NCI-H187 treated with DMSO at 0.1 percent for 48 hours (cell line): ENCODE results near the gene SAMMSON.

Experiments used
- DNase-seq: peaks from one replicate; lab custom pipeline; 2025; lab: John Stamatoyannopoulos, UW

The SAMMSON gene

GRCh38 chr3:70011582-70011981 lies 12.0 kb downstream of the SAMMSON start:
- DNase-seq, result no peak

- DNase-seq, result no peak
Measured at GRCh38 chr3:70020906-70021660, 21.6 kb downstream of the SAMMSON start.

- DNase-seq, result no peak
Measured at GRCh38 chr3:70028361-70028760, 28.8 kb downstream of the SAMMSON start.

- no peak for DNase-seq
Measured at GRCh38 chr3:70038693-70039092, 39.2 kb downstream of the SAMMSON start.

GRCh38 chr3:70040386-70040785 lies 40.9 kb downstream of the SAMMSON start:
- no peak for DNase-seq

- no peak for DNase-seq
Measured at GRCh38 chr3:70042641-70043040, 43.1 kb downstream of the SAMMSON start.

GRCh38 chr3:70049761-70050160 lies 50.2 kb downstream of the SAMMSON start:
- no peak for DNase-seq

- DNase-seq, result no peak
Measured at GRCh38 chr3:70053293-70053692, 53.8 kb downstream of the SAMMSON start.

- no peak for DNase-seq
Measured at GRCh38 chr3:70056081-70056480, 56.5 kb downstream of the SAMMSON start.

GRCh38 chr3:70057426-70057825 lies 57.9 kb downstream of the SAMMSON start:
- DNase-seq, result no peak

- DNase-seq, result no peak
Measured at GRCh38 chr3:70061096-70061495, 61.6 kb downstream of the SAMMSON start.

GRCh38 chr3:70064194-70064779 lies 64.8 kb downstream of the SAMMSON start:
- DNase-seq, result no peak

GRCh38 chr3:70065696-70066253 lies 66.2 kb downstream of the SAMMSON start:
- no peak for DNase-seq

- DNase-seq, result no peak
Measured at GRCh38 chr3:70067860-70068521, 68.5 kb downstream of the SAMMSON start.

GRCh38 chr3:70069557-70069956 lies 70.0 kb downstream of the SAMMSON start:
- DNase-seq, result no peak

GRCh38 chr3:70071138-70071537 lies 71.6 kb downstream of the SAMMSON start:
- no peak for DNase-seq

GRCh38 chr3:70072180-70072579 lies 72.6 kb downstream of the SAMMSON start:
- DNase-seq, result no peak

- no peak for DNase-seq
Measured at GRCh38 chr3:70072754-70073153, 73.2 kb downstream of the SAMMSON start.

- DNase-seq, result no peak
Measured at GRCh38 chr3:70075101-70075500, 75.6 kb downstream of the SAMMSON start.

- DNase-seq, result no peak
Measured at GRCh38 chr3:70076396-70076795, 76.9 kb downstream of the SAMMSON start.

GRCh38 chr3:70078778-70079177 lies 79.2 kb downstream of the SAMMSON start:
- no peak for DNase-seq

GRCh38 chr3:70085613-70086012 lies 86.1 kb downstream of the SAMMSON start:
- no peak for DNase-seq

GRCh38 chr3:70086336-70086735 lies 86.8 kb downstream of the SAMMSON start:
- no peak for DNase-seq
